Astrocyte of the spinal cord (primary cell): ENCODE data around the gene SEMA3C.
"Not testable (repeated sequence)": the region's sequence is repeated elsewhere in the genome, so short reads cannot be mapped to it uniquely, and the experiment has no call there.

Experiments
- DNase-seq: peaks from one replicate; pipeline ENCODE4 v3.0.0; 2011; ENCODE audit warnings: low read depth, low spot score
- H3K4me3 ChIP-seq: 2 replicates; pipeline ENCODE4 v1.5.1; 2011; ENCODE audit warnings: low read depth, mild to moderate bottlenecking, low read length, moderate library complexity
- in situ Hi-C: cut with HindIII; loops from 2 replicates; pipeline ENCODE4 v1.10.0; 2017; ENCODE audit warnings: low sequenced_read_pairs
- TF ChIP-seq, protein P1 (sequence below): IDR thresholded peaks from 2 replicates; pipeline ENCODE4 v1.5.1; 2012; ENCODE audit warnings: low read depth, mild to moderate bottlenecking, low read length, inconsistent platforms

The SEMA3C gene

DNA sequence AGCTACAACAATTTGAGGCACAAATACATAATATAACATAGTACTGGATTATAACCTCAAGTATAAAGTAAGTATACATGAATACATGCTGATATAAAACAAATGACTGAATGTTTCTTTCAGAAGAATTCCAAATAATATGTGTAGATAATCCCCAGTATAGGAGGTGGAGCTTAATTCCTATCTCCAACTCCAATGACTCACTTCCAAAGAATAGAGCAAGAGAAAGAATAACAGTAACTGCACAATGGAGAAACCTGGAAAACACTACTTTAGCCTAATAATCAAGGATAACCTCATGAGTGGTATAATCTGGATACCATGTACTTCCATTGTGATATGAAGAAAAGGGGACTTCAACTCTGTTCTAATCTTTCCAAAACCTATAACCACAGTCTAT, 13.7 kb upstream of the SEMA3C start:
- in situ Hi-C loops = no loop called here
- no peak overlapping the region for H3K4me3 ChIP-seq
- no peak for DNase-seq
- TF ChIP-seq, protein P1, sequence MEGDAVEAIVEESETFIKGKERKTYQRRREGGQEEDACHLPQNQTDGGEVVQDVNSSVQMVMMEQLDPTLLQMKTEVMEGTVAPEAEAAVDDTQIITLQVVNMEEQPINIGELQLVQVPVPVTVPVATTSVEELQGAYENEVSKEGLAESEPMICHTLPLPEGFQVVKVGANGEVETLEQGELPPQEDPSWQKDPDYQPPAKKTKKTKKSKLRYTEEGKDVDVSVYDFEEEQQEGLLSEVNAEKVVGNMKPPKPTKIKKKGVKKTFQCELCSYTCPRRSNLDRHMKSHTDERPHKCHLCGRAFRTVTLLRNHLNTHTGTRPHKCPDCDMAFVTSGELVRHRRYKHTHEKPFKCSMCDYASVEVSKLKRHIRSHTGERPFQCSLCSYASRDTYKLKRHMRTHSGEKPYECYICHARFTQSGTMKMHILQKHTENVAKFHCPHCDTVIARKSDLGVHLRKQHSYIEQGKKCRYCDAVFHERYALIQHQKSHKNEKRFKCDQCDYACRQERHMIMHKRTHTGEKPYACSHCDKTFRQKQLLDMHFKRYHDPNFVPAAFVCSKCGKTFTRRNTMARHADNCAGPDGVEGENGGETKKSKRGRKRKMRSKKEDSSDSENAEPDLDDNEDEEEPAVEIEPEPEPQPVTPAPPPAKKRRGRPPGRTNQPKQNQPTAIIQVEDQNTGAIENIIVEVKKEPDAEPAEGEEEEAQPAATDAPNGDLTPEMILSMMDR = no peak

DNA sequence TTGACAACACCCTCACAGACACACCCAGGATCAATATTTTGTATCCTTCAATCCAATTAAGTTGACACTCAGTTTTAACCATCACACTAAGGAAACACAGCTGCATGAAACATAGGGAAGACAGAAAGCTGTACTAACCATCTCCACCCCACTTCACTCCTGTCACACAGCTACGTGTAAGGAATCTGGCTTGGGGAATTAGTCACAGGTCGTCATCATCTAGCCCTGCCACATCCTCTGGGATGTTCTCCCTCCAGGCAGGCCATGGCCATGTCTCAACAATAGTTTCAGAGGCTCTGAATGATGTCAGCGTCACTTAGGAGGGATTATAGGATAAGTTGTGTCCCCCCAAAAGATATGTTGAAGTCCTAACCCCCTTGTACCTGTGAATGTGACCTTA, 10.8 kb upstream of the SEMA3C start:
- TF ChIP-seq, protein P1 = no peak
- in situ Hi-C loops = no loop called here
- no peak for DNase-seq
- no peak overlapping the region for H3K4me3 ChIP-seq

DNA sequence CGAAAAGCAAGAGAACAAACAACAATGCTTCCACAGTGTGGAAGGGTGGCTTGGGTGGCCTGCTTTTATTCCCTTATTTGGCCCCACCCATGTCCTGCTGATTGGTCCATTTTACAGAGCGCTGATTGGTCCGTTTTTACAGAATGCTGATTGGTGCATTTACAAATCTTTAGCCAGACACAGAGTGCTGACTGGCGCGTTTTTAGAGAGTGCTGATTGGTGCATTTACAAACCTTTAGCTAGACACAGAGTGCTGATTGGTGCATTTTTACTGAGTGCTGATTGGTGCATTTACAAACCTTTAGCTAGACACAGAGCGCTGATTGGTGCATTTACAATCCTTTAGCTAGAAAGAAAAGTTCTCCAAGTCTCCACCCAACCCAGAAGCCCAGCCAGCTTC, 8.1 kb upstream of the SEMA3C start:
- DNase-seq, in situ Hi-C loops, H3K4me3 ChIP-seq: not testable (repeated sequence)

DNA sequence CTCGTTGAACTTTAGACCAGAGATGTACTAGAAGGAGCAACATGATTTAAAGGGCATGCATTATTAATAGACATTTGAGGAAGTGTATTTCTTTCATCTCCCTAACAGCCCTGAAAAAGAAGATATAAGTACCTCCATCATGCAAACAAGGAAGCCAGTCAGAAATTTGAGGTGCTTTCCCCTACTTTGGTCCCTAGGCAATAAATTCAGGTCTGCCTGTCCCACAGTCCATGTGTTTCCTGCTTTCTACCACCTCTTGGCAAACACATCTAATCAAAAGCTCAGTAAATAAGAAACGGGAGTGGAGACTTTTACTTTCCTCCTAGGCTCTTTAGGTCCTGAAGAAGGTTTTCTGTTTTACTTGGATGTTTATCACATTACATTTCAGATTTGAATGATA, 5.2 kb upstream of the SEMA3C start:
- H3K4me3 ChIP-seq = no peak overlapping the region
- TF ChIP-seq, protein P1 = no peak
- no peak for DNase-seq
- in situ Hi-C loops = loop anchor here (25.0 kb wide), 1 partner anchor 513 kb away; no protein-coding TSS in a partner anchor

DNA sequence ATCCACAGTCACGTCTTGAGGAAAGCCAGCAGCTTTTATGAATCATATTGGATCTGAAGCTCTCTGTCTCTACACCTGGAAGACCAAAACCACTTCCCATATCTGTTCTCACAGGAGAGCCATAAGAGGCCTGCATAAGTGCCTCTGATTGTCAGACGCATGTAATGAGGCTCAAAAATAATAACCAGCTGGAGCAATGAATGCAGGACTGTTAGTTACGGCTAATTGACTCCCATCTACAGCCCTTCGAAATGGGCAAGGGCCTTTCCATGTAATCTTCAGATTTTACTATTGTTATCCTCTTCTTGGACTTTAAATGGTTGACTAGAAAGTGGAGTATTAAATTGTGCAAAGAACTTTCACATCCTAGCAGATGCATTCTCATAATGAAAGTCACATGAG, 4.4 kb upstream of the SEMA3C start:
- in situ Hi-C loops = loop anchor here (25.0 kb wide), 1 partner anchor 514 kb away; no protein-coding TSS in a partner anchor
- no peak overlapping the region for H3K4me3 ChIP-seq
- TF ChIP-seq, protein P1 = no peak
- DNase-seq = no peak

DNA sequence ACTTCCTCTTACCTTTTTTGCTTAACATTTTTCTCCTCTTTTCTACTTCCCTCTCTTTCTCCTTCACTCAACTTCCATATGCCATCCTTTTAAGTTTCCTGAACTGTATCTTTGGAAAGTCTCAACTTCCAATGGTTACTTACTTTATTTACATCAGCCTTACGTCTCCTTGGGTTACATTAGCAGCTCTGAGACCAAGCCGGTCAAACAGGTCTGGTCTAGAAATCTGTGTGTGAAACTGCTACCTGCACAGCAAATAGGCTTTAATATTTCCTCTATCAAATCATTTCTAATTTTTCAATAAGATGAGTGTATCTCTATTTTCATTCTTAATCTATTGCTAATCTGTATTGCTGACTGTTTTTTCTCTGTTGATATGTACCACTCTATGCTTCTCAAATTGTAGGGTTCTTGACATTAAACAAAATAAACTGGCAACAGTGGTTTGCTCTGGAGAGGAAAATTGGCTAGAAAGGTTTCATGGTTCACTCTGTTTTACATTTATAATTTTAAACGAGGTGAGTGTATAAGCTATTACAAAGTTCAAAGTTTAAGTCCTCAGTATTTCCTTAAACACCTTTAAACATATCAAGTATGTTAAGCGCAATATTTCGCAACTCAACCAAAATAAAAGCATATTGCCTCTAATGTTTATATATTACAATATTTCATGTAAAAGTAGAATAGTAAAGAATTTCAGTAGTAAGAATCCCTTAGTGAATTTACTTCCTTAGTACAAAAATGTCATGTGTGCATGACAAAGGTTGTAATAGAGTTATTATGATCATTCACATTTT, 3.6 kb upstream of the SEMA3C start:
- H3K4me3 ChIP-seq = no peak overlapping the region
- DNase-seq = no peak
- in situ Hi-C loops = loop anchor here (25.0 kb wide), 1 partner anchor 515 kb away; no protein-coding TSS in a partner anchor
- TF ChIP-seq, protein P1 = no peak

DNA sequence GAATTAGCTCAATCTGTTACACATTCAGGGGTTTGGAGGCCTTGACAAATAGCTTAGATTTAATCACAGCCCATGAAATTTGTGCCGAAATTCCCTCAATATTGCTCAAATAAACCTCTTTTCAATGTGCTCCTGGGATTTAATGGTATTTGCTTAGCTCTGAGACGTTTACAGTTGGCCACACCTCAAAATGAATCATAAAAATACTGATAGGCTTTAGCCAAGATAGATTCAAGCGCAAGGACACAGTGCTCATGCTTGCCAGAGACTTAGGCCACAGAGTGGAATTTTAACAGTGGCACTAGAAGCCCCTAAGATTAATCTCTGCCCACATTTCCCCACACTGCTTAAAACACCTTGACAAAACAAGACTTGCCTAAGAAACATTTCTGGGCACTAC, 2.3 kb upstream of the SEMA3C start:
- DNase-seq = no peak
- in situ Hi-C loops = loop anchor here (25.0 kb wide), 1 partner anchor 516 kb away; no protein-coding TSS in a partner anchor
- H3K4me3 ChIP-seq = no peak overlapping the region
- TF ChIP-seq, protein P1 = no peak
